Suppressor macrophage treated with lipopolysaccharide for 1 hour (primary cell): Measurements from ENCODE around the gene TAS2R16.
"Not testable (repeated sequence)": the region's sequence is repeated elsewhere in the genome, so short reads cannot be mapped to it uniquely, and the experiment has no call there.

Experiments
- DNase-seq, 3 donors: peaks; one replicate each; pipeline ENCODE4 v3.0.0-alpha.2; 2020 to 2022

The TAS2R16 gene

DNA sequence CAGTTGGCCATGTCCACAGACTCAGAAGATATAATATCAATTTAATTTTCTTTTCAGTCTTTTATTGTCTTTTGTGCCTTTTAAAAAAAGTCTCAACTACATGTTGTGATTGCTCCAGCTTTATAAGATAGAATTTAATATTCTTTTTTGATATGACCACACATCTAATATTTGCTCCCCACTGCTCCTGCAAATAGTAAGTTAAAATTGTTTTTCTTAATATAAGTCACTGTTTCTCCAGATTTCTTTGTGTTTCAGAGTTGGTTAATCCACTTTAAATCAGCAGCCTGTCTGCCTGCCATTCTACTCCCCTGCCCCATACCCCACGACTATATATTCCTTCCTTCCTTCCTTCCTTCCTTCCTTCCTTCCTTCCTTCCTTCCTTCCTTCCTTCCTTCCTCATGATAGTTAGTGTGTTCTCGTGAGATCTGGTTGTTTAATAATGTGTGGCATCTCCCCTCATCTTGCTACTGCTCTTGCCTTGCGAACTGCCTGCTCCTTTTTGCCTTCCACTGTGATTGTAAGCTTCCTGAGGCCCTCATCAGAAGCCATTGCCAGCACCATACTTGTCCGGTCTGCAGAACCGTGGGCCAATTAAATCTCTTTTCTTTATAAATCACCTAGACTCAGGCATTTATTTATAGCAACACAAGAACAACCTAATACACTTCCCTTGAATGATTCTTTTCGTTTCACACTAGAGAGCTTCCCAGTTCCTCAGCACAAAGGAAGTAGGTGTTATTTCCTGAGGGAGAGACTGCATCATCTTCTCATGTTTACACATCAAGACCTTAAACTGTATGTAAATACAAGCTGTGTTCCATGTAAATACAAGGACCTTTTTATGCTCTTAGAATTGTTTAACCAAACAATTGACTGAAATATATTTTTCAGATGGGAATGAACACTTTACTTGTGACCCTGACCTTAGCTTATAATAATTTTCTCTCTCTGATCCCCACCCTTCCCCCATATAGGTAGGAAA is 24.5 kb downstream of the TAS2R16 start:
- no peak for DNase-seq

DNA sequence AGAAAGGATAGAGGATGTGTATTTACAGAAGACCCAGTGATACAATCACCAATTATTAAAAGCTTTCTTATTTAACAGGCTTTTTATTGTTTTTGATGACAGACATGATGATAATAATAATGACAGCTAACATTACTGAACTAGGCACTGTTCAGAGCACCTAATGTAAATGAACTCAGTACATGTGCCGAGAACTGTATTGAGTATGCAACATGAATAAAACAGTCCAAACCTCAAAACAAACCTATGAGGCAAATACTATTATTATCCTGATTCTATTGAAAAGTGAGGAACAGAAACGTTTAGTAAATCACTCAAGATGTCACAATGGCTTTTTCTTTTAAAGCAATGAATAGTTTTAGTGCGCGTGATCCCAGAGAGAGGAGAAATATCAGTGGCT is 27.1 kb downstream of the TAS2R16 start:
- no peak for DNase-seq

GRCh38 chr7:122965306-122965705 is 30.2 kb downstream of the TAS2R16 start:
- DNase-seq = no peak

- DNase-seq = not testable (repeated sequence)
Measured at GRCh38 chr7:122953678-122954077, 41.8 kb downstream of the TAS2R16 start.

DNA sequence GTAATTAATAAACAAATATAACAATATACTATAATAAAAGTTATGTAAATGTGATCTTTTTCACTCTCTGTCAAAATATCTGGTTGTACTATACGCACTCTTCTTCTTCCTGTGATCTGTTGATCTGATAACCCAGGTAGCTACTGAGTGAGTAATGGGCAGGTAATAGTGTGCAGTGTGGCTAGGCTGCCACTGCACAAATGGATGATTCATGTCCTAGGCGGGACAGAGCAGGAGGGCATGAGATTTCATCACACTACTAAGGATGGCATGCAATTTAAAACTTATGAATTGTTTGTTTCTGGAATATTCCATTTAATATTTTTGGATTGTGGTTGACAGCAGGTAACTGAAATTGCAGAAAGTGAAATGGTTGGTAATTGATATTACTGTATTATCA is 44.5 kb downstream of the TAS2R16 start:
- DNase-seq = no peak

GRCh38 chr7:122949186-122949585 is 46.3 kb downstream of the TAS2R16 start:
- no peak for DNase-seq
